Dermis microvascular lymphatic vessel endothelial cell (primary cell): ENCODE data around the gene LYZL2. TPM values are rescaled to one million over a fixed set of nuclear protein-coding genes. Genes with fewer than 3 reads are reported as not detected.
"Not testable (repeated sequence)": the region's sequence is repeated elsewhere in the genome, so short reads cannot be mapped to it uniquely, and the experiment has no call there.

Experiments
- DNase-seq, 2 donors: peaks; one replicate each; pipeline versions ENCODE4 v3.0.0 to v3.0.0-alpha.2; 2010; ENCODE audit warnings: low read depth in 2 of 2
- total RNA-seq: library from RNA; depleted of rRNA; stranded (reverse); fragments of >200 nt; gene quantifications from 2 replicates; pipeline ENCODE4 v1.2.1, GENCODE V29; 2014

LYZL2 gene
- total RNA-seq, 1 donor from 2014 or later: not detected

- peak; percentile 66 to 80 for DNase-seq
These were observed 10.6 kb upstream of the LYZL2 start for GRCh38 chr10:30639946-30640786.

DNA sequence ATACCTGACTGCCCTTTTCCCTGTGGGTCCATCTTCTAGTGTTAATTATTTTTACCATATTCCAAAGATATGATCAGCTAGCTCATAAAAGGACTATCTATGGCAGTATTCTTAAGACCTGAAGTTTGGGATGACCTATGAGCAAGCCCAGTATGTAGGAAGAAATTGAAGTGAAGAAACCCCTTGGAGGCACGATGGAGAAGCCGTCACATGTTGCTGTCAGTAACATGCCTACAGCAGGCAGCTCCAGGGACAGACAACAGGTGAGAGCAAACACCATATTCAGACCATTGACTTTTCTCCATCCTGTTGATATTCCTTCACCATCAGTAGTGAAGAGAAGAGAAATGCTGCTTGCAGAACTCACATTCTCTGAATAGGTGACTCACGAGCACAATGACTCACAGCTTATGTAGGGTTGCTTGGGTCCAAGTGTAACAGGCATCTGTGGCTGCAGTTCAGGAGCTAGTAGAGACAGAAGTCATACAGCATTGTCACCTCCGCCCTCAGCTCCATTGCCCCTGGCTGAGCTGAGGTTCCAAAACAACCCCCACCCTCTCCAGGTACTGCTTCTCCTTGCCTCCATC lies 8.4 kb upstream of the LYZL2 start:
- DNase-seq: peak; percentile 45 to 90

DNA sequence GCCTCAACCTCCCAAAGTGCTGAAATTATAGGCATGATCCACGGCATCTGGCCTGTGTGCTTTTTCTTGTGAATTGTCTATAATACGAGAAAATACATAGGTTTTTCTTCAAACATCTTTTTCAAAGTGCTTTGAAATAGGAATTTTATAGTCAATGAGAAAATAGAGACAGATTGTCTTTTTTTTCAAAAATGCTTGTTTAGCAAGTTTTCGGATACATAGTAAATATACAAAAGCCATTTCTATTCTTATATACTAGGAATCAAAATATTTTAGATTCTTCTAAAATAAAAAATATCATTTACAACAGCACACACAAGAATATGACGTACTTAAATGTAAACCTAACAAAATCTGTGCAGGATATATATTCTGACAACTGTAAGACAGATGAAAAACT lies 1.6 kb upstream of the LYZL2 start:
- no peak for DNase-seq

- no peak for DNase-seq
These were observed 1.0 kb upstream of the LYZL2 start for GRCh38 chr10:30630571-30630970.

- DNase-seq: not testable (repeated sequence)
These were observed 977 bp downstream of the LYZL2 start for GRCh38 chr10:30628576-30628975.

DNA sequence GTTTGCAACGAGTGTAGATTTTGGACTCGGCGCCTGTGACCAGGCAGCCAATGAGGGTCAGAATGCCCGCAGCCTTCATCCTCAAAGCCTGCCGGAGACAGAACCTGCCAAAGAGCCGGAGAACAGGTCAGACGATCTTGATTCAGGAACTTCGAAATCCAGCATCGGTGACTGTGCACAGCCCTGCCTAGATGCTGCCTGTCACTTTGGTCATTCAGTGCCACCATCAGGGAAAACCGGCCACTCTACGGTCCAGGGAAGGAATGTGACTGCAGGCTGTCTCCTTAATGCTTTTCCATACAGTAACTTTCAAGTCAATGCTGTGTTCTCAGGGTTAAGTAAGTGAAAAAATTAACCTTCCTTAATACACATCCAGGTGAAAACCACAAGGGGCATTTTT lies 2.7 kb downstream of the LYZL2 start:
- not testable (repeated sequence) for DNase-seq

DNA sequence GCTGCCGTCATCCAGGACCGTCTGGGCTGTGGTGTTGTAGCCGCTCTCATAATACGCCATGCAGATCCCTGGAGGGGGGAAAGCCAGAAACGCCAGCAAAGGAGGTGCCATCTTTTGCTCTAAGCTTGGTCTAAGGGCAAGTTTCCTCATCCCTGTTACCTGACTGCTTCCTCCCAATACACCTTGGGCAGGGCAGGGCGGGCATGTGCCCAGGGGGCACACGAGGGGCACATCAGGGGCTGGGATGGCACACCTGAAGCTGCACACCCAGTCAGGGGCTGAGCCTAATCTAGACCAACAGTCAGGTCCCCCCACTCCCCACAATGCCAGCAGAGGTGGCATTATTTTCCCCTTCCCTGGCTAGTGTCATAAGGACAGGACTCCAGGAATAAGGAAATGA lies 3.4 kb downstream of the LYZL2 start:
- not testable (repeated sequence) for DNase-seq

DNA sequence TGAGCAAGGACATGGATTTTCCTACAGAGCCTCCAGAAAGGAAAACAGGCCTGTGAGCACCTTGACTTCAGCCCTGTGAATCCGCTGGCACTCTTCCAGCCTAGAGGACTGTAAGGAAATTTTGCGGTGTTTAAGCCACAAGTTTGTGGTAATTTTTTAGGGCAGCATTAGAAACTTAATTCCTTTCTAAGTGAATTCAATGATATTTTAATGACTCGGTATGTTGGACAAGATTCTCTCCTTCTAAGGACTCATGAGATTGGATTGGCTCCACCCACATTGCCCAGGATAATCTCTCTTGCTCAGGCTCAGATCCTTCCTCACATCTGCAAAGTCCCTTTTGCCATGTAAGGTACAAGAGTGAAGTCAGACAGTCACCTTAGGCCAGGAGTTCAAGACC lies 4.5 kb downstream of the LYZL2 start:
- DNase-seq: no peak

GRCh38 chr10:30619966-30620365 lies 9.6 kb downstream of the LYZL2 start:
- no peak for DNase-seq

DNA sequence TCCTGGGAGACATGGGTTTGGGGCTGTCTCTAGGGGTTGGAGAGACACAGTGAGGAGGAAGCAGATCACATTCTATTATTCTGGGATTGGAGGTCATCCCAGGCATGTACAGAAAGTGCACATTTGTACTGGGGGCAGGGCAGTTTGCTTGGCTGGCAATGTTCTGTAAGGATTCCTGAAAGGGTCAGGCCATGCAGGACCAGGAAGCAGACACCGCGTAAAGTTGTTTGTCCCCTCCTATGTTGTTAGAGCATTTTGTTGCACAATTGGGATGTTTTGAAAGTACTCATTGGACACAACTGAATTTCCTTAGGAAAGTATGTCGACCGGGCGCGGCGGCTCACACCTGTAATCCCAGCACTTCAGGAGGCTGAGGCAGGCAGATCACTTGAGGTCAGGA lies 12.5 kb downstream of the LYZL2 start:
- DNase-seq: no peak

DNA sequence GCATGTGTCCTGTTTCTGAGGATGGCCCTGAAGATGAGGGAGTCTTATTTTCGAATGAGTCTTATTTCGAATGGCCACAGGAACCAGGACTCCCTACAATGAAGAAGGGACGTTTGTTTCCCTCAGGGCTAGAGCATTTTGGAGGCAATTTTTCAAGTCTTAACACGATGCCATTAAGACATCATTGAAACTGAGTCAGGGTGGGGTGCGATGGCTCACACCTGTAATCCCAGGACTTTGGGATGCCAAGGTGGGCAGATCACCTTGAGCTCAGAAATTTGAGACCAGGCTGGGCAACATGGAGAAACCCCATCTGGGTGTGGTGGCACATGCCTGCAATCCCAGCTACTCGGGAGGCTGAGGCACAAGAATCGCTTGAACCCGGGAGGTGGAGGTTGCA lies 18.5 kb downstream of the LYZL2 start:
- DNase-seq: not testable (repeated sequence)

GRCh38 chr10:30607814-30608213 lies 21.7 kb downstream of the LYZL2 start:
- DNase-seq: no peak

DNA sequence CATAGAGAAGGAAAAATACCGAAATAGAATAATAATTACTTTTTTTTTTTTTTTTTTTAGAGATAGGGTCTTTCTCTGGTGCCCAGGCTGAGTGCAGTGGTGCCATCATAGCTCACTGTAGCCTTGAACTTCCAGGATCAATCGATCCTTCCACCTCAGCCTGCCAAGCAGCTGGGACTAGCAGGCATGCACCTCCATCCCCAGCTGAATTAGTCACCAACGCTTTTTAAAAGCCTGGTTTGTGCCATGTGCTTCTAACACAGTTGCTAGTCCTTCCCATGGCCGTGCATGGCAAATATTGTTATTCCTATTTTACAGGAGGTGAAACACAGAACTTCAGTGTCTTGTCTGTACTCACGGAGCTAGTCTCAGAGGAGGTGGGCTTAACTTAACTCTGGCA lies 23.2 kb downstream of the LYZL2 start:
- DNase-seq: no peak

DNA sequence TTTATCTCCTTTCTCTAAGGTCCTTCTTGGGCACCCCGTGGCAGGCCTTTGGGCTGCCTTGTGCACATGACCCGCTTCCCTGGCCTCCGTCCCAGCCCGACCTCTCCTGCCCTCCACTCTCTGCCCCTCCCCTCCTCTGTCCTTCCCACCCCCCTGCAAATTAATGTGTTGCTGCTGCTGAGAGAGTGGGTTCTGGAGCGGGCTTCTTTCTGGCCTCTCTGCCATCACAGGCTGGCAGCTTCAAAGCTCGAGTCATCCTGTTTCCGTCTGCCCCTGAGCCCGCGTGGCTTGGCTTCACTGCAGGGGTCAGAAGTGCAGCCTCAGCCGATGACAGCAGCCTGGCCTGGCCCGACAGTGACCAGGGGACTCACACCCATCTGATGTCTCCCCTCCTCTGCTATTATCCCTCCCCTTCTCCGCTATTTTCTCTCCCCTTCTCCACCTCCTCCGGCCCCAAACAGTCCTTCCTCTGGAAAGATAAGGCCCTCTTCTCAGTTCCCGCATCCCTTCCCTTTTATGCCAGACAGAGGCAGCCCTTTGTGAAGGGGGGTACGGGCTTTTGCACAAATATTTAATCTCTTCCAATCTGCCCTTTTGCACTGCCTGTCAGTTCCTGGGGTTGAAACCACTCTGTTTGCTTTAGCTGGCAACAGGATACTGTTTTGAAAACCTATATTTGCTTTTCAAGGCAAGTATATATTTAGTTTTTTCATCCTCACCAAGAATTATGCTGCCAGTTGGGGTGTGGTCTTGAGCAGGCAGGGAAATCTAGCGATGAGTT lies 24.0 kb downstream of the LYZL2 start:
- not testable (repeated sequence) for DNase-seq

DNA sequence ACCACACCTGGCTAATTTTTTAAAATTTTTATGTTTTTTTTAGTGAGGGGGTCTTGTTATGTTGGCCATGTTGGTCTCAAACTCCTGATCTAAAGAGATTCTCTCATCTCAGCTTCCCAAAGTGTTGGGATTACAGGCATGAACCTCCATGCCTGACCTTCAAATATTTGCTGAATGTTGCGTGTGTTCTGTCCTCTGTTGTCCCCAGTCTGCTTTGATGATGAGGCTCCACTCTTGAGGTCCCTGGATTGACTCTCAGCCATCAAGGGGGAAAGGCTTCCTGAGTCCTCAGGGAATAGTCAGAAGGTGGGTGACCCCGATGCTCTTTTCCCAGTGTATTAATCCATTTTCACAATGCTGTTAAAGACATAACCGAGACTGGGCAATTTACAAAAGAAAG lies 26.0 kb downstream of the LYZL2 start:
- no peak for DNase-seq

DNA sequence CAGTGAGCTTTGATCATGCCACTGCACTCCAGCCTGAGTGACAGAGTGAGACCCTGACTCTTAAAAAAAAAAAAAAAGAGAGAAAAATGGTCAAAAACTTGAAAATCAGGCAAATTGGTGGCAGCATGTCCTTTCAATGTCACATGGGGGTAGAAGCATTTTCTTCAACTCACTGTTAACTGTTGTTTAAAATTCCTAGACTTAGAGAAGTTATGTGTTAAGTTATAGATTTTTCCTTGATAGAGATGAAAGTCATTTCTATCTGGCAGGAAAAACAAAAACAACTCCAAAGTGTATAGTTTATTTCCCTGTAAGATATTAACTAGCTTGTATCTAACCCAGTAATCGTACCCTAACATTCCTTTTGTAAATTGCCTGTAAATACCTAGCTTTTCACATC lies 26.8 kb downstream of the LYZL2 start:
- no peak for DNase-seq

GRCh38 chr10:30600005-30600404 lies 29.5 kb downstream of the LYZL2 start:
- no peak for DNase-seq

- DNase-seq: no peak
These were observed 31.3 kb downstream of the LYZL2 start for GRCh38 chr10:30598105-30598776.

GRCh38 chr10:30597433-30597824 lies 32.1 kb downstream of the LYZL2 start:
- not testable (repeated sequence) for DNase-seq

DNA sequence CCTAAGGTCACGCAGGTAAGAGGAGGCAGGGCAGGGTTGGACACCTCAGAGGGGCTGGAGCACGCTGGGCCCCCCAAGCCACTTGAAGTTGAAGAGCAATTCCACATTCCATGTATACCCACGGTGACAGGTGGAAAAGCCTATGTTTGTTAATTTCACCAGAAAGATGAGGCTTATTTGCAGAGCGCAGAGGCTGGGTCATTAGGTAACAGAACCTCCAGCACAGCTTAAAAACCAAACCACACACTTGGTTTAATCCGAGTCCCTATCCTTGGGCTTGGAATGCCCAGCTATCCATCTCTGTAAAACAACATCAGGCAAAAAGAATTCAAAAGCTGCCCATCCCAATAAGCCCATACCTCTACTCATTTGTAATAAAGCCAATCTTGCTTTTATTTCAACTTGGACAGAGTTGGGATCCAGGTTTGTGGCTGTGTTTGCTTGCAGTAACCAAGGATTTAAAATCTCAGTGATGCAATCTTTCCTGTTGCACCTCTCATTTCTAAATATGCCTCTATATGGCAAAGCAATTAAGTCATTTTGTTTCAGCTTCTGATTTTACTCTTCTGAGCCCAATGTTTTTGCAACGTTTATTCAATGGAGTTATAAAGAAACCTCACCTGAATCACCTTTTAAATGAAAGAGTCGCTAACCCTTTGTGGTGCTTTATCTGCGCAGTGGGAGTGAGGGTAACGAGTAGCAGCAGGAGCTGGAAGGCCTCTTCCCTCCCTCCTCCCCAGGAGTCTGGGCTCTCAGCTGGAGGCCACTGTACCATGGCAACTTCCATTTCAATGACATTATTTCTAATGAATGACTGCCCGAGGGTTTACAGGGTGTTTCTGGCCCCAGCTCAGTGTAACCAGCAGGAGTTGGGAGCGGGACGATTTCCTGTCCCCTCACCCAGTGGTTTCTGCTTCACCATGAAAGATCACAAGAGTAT lies 32.8 kb downstream of the LYZL2 start:
- DNase-seq: not testable (repeated sequence)

GRCh38 chr10:30596013-30596412 lies 33.5 kb downstream of the LYZL2 start:
- DNase-seq: no peak
